Fibroblast of the conjunctiva (primary cell): ENCODE measurements around the gene LCLAT1.
A peak's percentile ranks its signal among the peaks of the same experiment; 100 is the strongest.
"Not testable (repeated sequence)": the region's sequence is repeated elsewhere in the genome, so short reads cannot be mapped to it uniquely, and the experiment has no call there.

ENCODE experiments used
- DNase-seq: peaks from one replicate; pipeline ENCODE4 v3.0.0-alpha.2; 2010; ENCODE audit warnings: low read depth

LCLAT1 gene

GRCh38 chr2:30643013-30643412 is 196.0 kb downstream of the LCLAT1 start:
- not testable (repeated sequence) for DNase-seq

GRCh38 chr2:30643674-30644073 is 196.6 kb downstream of the LCLAT1 start:
- DNase-seq = no peak

GRCh38 chr2:30645081-30645744 is 198.2 kb downstream of the LCLAT1 start:
- DNase-seq = no peak

- DNase-seq = no peak
Measured at GRCh38 chr2:30645745-30646119, 198.7 kb downstream of the LCLAT1 start.

GRCh38 chr2:30647752-30648457 is 200.9 kb downstream of the LCLAT1 start:
- DNase-seq = no peak

- DNase-seq = no peak
Measured at GRCh38 chr2:30649278-30649677, 202.2 kb downstream of the LCLAT1 start.

- no peak for DNase-seq
Measured at GRCh38 chr2:30649828-30650227, 202.8 kb downstream of the LCLAT1 start.

GRCh38 chr2:30652271-30652915 is 205.3 kb downstream of the LCLAT1 start:
- DNase-seq = no peak

- DNase-seq = no peak
Measured at GRCh38 chr2:30653847-30654246, 206.8 kb downstream of the LCLAT1 start.

- DNase-seq = no peak
Measured at GRCh38 chr2:30654404-30654803, 207.4 kb downstream of the LCLAT1 start.

- no peak for DNase-seq
Measured at GRCh38 chr2:30655211-30655610, 208.2 kb downstream of the LCLAT1 start.

GRCh38 chr2:30655660-30656059 is 208.6 kb downstream of the LCLAT1 start:
- DNase-seq = no peak

- DNase-seq = no peak
Measured at GRCh38 chr2:30656079-30656478, 209.0 kb downstream of the LCLAT1 start.

- no peak for DNase-seq
Measured at GRCh38 chr2:30661173-30662107, 214.4 kb downstream of the LCLAT1 start.

GRCh38 chr2:30662268-30663131 is 215.5 kb downstream of the LCLAT1 start:
- no peak for DNase-seq

- DNase-seq = no peak
Measured at GRCh38 chr2:30663321-30663720, 216.3 kb downstream of the LCLAT1 start.

- DNase-seq = no peak
Measured at GRCh38 chr2:30663806-30664205, 216.8 kb downstream of the LCLAT1 start.

- peak; percentile 88 for DNase-seq
Measured at GRCh38 chr2:30664761-30665358, 217.8 kb downstream of the LCLAT1 start.

GRCh38 chr2:30665761-30666265 is 218.8 kb downstream of the LCLAT1 start:
- no peak for DNase-seq

GRCh38 chr2:30666266-30666874 is 219.3 kb downstream of the LCLAT1 start:
- DNase-seq = peak; percentile 93
